ENCODE results near the gene CYP39A1.

The CYP39A1 gene

DNA sequence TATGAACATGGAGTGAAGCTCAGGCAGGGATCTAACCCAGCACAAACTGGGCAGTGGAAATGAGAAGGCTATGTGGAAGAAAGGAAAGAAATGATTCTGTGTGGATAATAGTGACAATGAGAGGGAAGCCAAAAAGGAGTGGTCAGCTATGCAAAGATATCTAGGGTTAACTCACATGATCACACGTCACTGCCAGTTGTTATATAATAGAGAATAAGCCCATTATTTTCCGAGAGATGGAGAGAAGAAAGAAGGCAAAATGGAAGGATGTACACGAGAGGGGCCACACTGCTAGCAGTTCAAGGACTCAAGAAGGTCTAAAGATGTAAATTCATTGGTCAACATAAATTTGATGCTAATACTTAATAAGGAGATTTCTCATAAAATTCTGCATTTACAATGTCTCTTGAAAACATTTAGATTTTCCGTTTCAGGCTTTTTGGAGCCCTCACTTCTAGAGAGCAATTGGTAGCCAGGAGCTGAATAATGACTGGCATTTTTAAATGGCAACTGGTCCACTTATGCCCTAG, 142.6 kb downstream of the CYP39A1 start:
- DNase-seq = no peak

GRCh38 chr6:46509063-46509462, 143.6 kb downstream of the CYP39A1 start:
- DNase-seq = no peak

- no peak for DNase-seq
These were observed 145.2 kb downstream of the CYP39A1 start for GRCh38 chr6:46507426-46507825.

DNA sequence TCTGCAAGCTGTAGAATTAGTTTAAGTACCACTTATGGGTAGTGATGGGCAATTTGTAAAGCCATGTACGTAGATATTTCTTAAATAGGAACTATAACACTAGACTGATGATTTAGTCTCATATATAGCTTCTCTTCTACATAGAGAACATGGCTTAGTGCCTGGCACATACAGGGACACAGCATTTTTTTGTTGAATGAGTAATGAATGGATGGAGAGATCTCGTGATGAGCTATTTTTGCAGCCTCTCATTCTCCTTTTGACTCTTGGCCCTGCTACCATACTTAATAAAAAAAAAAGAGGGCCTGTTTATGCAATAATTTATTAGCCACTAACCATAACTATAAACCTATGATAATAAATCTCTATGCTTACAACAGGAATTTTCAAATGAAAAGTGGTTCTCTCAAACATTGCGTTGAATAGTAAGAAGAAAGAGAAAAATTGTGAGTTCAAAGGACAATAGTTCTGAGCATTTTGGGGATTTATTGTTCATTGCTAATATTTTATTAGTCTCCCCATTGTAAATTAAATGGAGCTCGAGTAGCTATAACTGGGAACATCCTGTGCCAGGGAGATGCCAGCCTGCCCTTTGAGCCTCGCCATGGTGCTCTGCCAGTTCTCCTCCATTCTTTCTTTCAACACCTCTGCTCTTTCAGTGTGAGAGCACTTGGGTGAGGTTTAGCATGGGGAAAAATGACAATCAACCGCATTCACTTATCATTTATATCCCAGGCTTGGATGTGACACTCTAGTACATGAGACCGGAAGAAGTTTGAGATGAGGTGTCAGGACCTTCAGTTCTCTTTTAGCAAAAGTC, 146.7 kb downstream of the CYP39A1 start:
- no peak for DNase-seq

- DNase-seq = no peak
These were observed 148.4 kb downstream of the CYP39A1 start for GRCh38 chr6:46504242-46504641.

DNA sequence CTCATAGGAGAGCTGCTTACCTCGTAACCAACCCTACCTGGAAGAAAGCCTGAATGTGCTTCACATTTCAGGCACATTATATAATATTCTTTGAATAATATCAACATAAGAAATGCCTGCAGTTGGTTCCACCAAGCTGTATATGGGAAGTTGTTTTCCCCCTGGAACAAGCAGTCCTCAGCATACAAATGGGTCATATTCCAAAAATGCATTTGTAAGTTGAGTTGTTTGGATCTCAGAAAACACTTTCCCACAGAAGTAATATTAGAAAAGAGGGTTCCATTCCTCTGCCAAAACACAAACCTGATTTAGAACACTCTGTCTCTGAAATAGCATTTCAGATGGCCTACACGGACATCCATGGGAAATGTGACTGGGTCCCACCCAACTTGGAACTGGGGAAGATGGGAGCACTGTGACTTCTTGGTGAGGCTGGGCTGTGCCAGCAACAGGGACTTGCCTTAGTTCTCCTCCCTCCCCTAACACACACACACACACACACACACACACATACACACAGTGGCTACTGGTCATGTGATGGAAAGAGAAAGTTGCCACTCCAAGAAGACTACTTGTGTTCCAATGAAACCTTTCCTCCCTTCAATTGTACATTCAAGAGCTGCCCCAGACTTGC, 150.0 kb downstream of the CYP39A1 start:
- no peak for DNase-seq

GRCh38 chr6:46501136-46502089, 151.2 kb downstream of the CYP39A1 start:
- DNase-seq = no peak

DNA sequence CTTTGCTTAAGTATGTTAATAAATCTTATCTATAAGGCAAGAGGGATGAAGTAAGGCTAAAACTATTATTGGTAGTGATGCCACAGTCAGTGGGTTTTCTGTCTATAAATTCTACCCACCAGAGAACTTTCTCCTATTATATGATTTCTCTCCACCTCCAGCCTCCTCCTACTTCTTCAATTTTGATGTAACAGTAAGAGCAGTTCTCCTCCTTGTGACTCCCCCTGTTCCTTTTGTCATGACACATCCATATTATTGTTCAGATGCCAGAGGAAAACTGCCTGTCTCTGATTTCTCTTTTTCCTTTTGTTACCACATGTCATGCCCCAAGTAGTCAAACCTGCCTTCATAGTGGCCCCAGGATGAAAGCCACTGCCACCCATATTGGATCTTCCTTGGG, 152.2 kb downstream of the CYP39A1 start:
- DNase-seq = no peak

All from NCI-H524 treated with DMSO at 0.1 percent for 48 hours (cell line).